ENCODE results near the gene CHD5. TPM values are rescaled to one million over a fixed set of nuclear protein-coding genes. Genes with fewer than 3 reads are reported as not detected.
A peak's percentile ranks its signal among the peaks of the same experiment; 100 is the strongest.

CHD5 gene
- polyA plus RNA-seq, 3 donors from 2014 or later, result 0.12 TPM; not detected in 2

DNA sequence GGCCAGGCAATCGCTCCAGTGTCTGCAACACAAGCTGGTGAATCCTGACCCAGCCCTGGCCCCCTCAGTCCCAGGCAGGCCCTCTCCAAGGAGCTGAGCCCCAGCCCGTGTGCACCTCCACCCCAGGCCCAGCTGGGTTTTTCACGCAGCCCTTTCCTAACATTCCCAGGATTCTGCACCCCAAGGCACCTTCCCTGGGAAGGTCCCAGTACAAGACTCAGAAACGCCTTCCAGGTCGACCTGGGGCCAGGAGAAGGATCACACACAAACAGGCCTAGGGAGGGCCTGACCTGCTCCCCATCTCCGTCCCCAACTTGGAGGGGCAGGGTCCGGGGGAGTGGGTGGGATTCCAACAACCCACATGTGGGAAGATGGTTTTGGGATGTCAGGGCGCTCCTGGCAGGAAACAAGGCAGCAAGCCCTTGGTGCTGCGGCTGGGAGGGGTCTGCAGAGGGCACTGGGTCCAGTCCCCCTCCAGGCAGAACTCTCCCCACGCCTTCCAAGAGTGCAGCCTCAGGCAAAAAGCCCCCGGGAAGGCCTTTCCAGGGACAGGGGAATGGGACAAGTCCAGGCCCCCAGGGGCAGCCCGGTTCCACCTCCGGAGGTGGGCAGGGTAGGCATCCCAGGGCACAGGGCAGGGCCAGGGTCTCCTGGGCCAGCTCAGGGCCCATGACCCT, 76.1 kb downstream of the CHD5 start:
- Mint-ChIP-seq H3K9me3 (peaks cover 0 to 2% (median 0%) of the 10 kb centered on the region in 6 donors), H3K27ac (no peak overlapping the region), H3K36me3 (no peaks in the 10 kb centered on the region), H3K4me1 (peaks cover 0 to 4% of the 10 kb centered on the region in 2 donors), H3K27me3 (ENCODE audit: low read depth in 3 of 3) (peaks cover 3 to 9% (median 6%) of the 10 kb centered on the region in 3 donors), H3K4me3 (no peak overlapping the region)
- DNase-seq, result no peak

DNA sequence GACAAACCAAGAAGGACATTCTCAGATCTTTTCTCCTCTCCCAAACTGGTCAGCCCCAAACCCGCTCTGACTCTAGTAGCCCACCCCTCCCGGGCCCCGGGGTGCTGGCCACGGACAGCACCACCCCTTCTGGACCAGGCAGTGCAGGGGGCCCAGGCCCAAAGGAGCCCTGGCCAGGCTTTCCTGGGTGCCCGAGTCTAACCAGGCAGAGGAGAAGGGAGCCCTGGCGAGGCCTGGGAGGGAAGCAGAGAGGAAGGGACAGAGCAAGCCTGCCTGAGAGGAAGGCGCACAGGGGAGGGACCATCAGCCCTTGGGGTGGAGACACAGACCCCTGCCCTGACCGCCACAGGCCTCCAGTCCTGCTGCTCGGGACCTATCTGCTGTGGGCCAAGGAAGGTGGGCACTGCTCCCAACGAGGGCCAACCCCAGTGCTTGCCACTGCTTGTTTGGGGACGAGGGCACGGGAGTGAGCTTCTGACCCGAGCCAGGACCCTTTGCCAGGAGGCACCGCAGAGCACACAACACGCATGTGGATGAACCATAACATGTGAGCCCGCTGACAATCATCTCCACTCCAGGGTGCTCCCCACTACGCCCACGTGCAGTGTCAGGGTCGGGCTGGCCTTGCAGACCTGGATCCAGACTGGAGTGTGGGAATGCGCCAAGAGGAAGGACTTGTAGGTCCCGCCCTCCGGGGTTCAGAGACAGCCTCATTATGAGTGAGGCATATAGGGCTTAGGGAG, 76.8 kb downstream of the CHD5 start:
- DNase-seq, result no peak

DNA sequence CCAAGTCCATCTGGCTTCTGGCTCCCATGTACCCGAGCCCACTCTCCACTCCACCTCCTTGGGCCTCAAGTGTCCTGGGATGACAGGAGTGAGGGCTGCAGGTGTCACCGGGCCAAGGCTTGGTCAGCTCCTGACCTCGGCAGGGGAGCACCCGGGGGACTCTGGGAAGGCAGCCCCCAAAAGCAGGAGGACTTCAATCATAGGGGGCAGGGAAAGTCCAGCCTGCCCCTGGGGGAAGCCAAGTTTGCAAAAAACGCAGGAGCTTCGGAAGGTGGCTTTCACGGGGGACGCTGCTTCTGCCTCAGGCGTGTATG, 77.6 kb downstream of the CHD5 start:
- Mint-ChIP-seq H3K4me3 (no peak overlapping the region), H3K4me1 (peaks cover 0 to 6% of the 10 kb centered on the region in 2 donors), H3K27me3 (ENCODE audit: low read depth in 3 of 3) (peaks cover 2 to 19% (median 8%) of the 10 kb centered on the region in 3 donors), H3K9me3 (no peaks in the 10 kb centered on the region), H3K27ac (no peak overlapping the region), H3K36me3 (peaks cover 3 to 7% (median 5%) of the 10 kb centered on the region in 3 donors)
- no peak for DNase-seq

More for the DNA sequence above, 76.8 kb downstream of the CHD5 start:
- Mint-ChIP-seq H3K4me3 (no peak overlapping the region), H3K27me3 (ENCODE audit: low read depth in 3 of 3) (peaks cover 2 to 12% (median 8%) of the 10 kb centered on the region in 3 donors), H3K9me3 (peaks cover 0 to 1% (median 0%) of the 10 kb centered on the region in 6 donors), H3K27ac (no peak overlapping the region), H3K36me3 (peaks cover 0 to 3% (median 0%) of the 10 kb centered on the region in 3 donors), H3K4me1 (peaks cover 0 to 6% of the 10 kb centered on the region in 2 donors)

DNA sequence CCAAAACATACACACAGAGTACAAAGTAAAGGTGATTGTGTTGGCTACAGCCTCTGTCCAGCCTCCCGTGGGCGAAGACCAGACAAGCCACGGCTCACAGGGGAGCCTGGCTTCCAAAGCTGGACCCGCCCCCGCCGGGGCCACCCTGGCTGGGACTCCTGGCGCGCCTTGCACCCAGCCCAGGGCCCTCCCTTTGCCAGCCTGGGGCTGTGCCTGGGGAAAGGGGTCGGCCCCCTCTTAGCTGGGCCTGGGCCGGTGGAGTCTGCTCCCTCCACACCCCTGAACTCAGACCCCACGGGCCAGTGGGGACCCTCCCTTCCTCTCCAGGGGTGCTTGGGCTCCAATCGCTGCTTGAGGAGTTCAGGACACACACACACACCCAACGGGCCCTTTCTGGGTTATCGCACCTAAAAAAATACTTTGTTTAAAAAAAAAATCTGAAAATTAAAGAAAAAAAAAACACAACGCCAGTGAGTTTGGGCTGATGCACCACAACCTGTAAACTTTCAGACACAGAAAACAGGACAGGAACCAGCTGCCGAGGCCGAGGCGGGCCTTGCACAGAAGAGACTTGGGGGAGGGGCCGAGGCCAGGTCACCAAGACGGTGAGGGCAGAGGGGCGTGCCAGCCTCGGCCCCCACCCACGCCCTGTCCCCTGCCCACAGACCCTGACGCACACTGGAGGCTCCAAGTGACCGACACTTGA, 78.1 kb downstream of the CHD5 start:
- DNase-seq, result no peak
- H3K9me3 Mint-ChIP-seq, result no peaks in the 10 kb centered on the region
- H3K4me3 Mint-ChIP-seq, result no peak overlapping the region
- H3K27ac Mint-ChIP-seq, result no peak overlapping the region
- peaks cover 5 to 10% (median 6%) of the 10 kb centered on the region in 3 donors for H3K36me3 Mint-ChIP-seq
- H3K27me3 Mint-ChIP-seq (ENCODE audit: low read depth in 3 of 3), result peaks cover 4 to 21% (median 12%) of the 10 kb centered on the region in 3 donors
- peaks cover 0 to 6% of the 10 kb centered on the region in 2 donors for H3K4me1 Mint-ChIP-seq

DNA sequence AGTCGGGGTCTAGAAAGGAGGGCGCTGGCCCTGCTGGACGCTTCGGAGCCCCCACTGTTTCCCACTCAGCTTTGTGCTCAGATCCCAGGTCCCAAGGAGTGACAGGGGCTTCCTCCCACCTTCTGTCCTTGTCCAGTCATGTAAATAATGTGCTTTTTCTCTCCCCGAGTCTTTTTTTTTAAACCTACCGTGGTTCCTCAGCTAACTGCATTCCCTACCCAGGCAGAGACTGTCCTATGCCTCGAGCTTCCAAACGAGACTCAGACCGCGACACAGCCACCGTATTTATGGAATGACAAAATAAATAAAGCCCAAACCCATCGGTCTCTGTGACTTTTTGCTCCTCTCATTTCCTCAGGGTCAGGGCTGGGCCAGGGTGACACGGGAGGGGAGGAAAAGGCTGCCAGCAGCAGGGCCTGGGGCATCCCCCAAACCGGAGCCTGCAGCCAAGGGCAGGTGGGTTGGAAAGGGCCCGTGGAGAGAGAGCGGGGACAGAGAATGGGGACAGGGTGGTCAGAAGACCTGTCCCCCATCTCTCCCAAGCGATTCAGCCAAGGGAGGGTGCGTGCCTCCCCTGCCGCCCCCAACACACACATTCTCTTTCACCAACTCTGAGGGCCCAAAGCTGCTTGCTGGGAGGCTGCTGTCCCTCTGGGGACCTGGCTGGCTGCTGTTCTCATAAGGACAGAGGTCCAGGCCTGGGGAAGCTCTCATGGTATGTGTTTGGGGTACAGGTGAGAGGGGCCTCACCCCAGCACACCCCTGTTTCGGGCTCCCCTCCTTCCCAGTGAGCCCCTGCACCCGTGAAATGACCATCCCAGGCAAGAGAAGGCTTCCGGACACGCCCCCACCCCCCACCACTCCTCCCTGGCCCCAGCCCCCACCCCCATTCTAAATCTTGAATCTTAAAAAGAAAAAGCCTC, 79.0 kb downstream of the CHD5 start:
- Mint-ChIP-seq H3K27me3 (ENCODE audit: low read depth in 3 of 3) (peaks cover 4 to 22% (median 12%) of the 10 kb centered on the region in 3 donors), H3K27ac (peak overlapping the region in 4 of 6 donors; percentile 3 to 76 (median 57)), H3K4me1 (peaks cover 0 to 6% of the 10 kb centered on the region in 2 donors), H3K36me3 (peaks cover 5 to 10% (median 6%) of the 10 kb centered on the region in 3 donors), H3K4me3 (no peak overlapping the region), H3K9me3 (no peaks in the 10 kb centered on the region)
- DNase-seq, result no peak

DNA sequence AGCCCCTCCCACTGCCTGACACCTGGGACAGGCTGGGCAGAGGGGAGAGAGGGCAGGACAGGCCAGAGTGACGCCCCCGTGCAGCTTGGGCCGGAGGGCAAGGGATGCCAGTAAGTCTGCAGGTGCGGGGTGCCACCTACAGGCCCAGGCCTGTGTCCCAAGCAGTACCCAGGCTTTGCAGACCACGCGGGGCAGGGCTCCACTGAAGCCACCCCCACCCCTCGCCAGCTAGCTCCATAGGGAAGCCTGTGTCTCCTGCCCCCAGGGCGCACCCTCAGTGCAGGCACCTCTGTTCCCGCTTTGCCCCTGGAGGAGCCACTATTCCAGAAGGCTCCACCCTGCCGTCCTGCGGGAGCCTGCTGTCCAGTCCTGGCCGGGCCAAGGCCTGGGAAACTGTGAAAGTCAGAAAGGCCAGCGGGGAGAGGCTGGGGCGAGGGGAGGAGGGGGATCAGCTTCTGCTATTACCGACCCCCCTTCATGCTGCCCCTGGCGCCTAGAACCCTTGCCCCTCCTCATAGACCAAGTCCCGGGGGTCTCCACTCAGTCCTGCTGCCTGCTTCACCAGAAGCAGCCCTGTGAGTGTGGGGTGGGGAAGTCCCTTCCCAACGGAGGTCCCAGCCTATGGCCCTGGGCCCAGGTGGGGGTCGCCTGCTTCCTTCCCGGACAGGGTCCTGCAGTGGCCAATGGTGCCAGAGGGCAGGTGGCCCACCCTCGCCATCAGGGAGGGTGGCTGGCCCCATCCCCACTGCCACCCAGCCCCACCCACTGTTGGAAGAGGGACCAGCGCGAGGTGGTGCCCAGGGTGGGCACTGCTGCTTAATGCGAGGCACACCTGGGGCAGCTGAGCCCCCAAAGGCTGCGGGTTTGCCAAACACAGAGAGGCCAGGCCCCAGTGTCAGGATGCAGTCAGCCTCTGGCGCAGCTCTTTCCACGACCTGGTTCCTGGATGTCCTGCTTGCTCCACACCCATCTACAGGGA, 80.0 kb downstream of the CHD5 start:
- H3K9me3 Mint-ChIP-seq, result no peaks in the 10 kb centered on the region
- peaks cover 0 to 6% of the 10 kb centered on the region in 2 donors for H3K4me1 Mint-ChIP-seq
- peaks cover 5 to 10% (median 6%) of the 10 kb centered on the region in 3 donors for H3K36me3 Mint-ChIP-seq
- peaks cover 4 to 22% (median 12%) of the 10 kb centered on the region in 3 donors for H3K27me3 Mint-ChIP-seq (ENCODE audit: low read depth in 3 of 3)
- no peak overlapping the region for H3K27ac Mint-ChIP-seq
- no peak for DNase-seq
- H3K4me3 Mint-ChIP-seq, result no peak overlapping the region

DNA sequence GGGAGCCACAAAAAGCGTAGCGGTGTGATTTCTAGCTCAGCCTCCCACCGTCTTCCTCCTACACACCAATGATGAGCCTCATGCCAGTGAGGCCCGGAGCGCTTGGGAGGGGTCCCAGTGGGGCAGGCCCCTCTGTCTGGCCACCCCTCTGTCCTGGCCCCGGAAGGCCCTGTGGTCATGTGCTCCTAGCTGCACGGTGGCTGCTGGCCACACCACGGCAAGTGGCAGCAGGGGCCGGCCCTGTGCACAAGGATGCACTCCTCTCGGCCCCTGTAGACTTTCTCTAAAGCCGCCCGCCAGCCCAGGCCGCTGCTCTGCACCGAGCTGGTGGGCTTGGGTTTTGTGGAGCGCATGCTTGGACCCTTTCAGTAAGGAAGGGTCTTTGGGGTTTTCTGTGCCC, 80.8 kb downstream of the CHD5 start:
- H3K4me3 Mint-ChIP-seq, result no peak overlapping the region
- H3K36me3 Mint-ChIP-seq, result peaks cover 5 to 10% (median 6%) of the 10 kb centered on the region in 3 donors
- peaks cover 0 to 6% of the 10 kb centered on the region in 2 donors for H3K4me1 Mint-ChIP-seq
- no peak overlapping the region for H3K27ac Mint-ChIP-seq
- peaks cover 4 to 22% (median 12%) of the 10 kb centered on the region in 3 donors for H3K27me3 Mint-ChIP-seq (ENCODE audit: low read depth in 3 of 3)
- H3K9me3 Mint-ChIP-seq, result no peaks in the 10 kb centered on the region
- no peak for DNase-seq

DNA sequence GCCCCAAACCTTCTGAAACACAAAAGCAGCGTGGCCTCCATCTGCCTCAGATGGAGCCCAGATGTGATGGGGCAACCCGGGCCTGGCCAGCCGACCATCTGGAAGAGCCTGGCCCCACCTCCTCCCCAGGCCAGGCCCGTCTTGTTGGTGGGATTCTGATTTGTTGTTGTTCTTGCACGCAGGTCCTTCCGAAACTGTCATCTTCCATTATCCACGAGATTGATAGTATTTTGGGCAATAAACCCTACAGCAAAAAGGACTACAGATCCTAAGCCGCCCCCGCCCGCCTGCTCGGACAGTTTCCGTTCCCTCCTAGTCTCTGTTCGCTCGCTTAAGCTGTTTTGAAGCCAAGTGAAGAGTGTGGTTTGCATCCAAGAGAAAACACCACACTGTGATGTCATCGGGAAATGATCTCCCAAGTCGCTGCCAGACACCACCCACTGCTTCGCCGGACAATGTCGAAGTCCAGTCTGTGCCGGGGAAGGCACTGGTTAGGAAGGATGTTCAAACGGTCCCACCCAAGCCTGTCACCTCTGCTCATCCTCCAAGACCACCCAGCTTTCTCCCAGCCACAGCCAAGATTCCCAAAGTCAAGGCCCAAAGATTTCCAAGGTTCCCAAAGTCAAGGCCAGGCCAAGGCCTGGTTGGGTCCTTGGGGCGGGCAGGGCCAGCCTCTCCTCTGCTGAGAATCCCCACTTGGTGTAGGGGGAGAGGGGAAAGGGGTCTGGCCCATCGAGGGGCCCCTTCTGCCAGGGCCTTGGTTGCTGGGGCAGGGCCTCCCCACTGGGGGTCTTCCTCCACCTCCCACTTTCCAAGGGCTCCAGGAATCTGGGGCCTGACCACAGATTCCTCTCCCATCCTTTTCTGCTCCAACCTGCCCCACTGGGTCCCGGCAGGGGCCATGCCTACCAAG, 81.6 kb downstream of the CHD5 start:
- H3K9me3 Mint-ChIP-seq, result no peaks in the 10 kb centered on the region
- H3K4me1 Mint-ChIP-seq, result peaks cover 0 to 6% of the 10 kb centered on the region in 2 donors
- H3K27ac Mint-ChIP-seq, result peak overlapping the region in 1 of 6 donors; percentile 3
- no peak for DNase-seq
- H3K36me3 Mint-ChIP-seq, result peaks cover 5 to 18% (median 6%) of the 10 kb centered on the region in 3 donors
- no peak overlapping the region for H3K4me3 Mint-ChIP-seq
- peaks cover 4 to 24% (median 14%) of the 10 kb centered on the region in 3 donors for H3K27me3 Mint-ChIP-seq (ENCODE audit: low read depth in 3 of 3)

DNA sequence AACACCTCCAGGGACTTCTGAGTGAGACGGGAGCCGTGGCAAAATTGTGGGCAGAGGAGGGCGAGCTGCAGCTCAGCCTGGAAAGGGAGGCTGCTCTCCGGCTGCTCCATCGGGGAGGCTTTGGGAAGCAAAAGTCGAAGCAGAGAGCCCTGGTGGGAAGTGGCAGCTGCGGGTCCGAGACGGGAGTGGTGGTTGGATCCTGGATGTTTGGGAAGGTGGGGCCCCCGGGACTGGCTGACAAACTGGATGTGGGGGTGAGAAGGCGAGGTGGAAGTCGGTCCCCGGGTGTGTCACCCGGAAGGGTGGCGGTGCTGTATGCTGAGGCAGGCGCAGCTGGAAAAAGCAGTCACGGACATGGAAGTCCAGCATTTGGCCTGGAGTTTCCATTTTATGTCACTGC, 82.3 kb downstream of the CHD5 start:
- Mint-ChIP-seq H3K4me3 (no peak overlapping the region), H3K4me1 (peaks cover 0 to 6% of the 10 kb centered on the region in 2 donors), H3K27me3 (ENCODE audit: low read depth in 3 of 3) (peaks cover 4 to 28% (median 14%) of the 10 kb centered on the region in 3 donors), H3K9me3 (no peaks in the 10 kb centered on the region), H3K27ac (no peak overlapping the region), H3K36me3 (peaks cover 5 to 18% (median 6%) of the 10 kb centered on the region in 3 donors)
- no peak for DNase-seq

DNA sequence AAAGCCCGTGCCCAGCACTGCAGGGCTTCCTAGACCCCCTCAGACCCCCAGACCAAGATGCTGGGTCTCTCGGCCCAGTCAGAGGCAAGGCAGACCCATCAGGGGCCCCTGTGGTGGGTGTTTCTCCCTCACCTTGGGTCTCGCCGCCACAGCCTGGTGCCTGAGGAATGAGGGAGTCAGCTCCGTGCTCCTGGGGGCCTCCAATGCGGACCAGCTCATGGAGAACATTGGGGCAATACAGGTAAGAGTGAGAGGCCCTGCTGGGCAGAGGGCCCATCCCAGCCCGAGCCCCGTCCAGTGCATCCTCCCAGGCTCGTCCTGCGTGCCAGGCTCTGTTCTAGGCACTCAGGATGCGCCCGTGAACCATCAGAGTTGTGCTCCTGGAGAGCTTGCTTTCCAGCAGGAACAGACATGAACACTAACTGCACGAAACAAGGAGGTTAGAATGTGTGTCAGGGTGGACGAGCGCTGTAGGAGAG, 83.0 kb downstream of the CHD5 start:
- DNase-seq, result no peak
- H3K4me3 Mint-ChIP-seq, result no peak overlapping the region
- peaks cover 2 to 28% (median 14%) of the 10 kb centered on the region in 3 donors for H3K27me3 Mint-ChIP-seq (ENCODE audit: low read depth in 3 of 3)
- no peaks in the 10 kb centered on the region for H3K9me3 Mint-ChIP-seq
- peaks cover 5 to 18% (median 6%) of the 10 kb centered on the region in 3 donors for H3K36me3 Mint-ChIP-seq
- peaks cover 0 to 6% of the 10 kb centered on the region in 2 donors for H3K4me1 Mint-ChIP-seq
- peak overlapping the region in 3 of 6 donors; percentile 3 to 55 (median 54) for H3K27ac Mint-ChIP-seq

Measured in immature natural killer cell (primary cell).